AG20443 (cell line): Measurements from ENCODE around the gene KDM1B.
"Not testable (repeated sequence)": the region's sequence is repeated elsewhere in the genome, so short reads cannot be mapped to it uniquely, and the experiment has no call there.

Experiments
- DNase-seq: peaks from one replicate; pipeline ENCODE4 v3.0.0; 2012; ENCODE audit warnings: low spot score, mixed read lengths

Gene KDM1B

GRCh38 chr6:18148304-18149025 lies 6.8 kb upstream of the KDM1B start:
- peak; percentile 83 for DNase-seq

- not testable (repeated sequence) for DNase-seq
These were observed 3.8 kb upstream of the KDM1B start for GRCh38 chr6:18151391-18151790.

DNA sequence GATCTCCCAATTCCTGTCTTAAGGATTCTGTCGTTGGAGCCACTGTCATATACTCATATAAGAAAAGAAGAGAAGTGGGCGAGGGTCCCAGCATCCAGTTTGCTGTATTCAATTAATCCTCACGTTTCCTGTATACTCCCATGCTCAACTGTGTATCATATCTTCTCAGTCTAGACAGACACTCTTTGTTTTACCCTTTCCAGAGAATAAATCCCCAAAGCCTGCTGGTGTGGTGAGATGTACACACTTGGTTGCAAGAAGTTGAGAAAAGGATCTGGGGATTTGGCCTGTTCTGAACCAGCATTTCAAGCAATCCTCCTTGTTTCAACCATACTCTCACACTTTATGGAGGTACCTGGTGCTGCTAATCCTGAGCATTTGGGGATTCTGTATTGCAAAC lies 3.4 kb upstream of the KDM1B start:
- no peak for DNase-seq

DNA sequence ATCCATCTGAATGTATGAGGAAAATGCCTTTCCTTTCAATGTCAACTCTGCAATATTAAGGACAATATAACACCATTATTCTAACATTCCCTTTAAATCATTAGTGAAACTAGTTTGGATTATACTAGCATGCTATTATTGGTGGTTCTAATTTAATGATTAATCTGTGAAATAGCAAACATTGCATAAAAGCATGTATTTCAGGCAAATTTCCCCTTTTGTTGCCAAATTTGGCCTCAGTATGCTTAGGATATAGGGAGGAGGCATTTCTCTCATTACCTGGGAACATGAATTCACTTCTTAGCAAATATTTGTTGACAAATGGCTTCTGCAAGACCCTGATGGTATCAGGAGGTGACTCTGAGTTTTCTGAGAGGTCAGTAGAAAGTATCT lies 1.9 kb upstream of the KDM1B start:
- no peak for DNase-seq

DNA sequence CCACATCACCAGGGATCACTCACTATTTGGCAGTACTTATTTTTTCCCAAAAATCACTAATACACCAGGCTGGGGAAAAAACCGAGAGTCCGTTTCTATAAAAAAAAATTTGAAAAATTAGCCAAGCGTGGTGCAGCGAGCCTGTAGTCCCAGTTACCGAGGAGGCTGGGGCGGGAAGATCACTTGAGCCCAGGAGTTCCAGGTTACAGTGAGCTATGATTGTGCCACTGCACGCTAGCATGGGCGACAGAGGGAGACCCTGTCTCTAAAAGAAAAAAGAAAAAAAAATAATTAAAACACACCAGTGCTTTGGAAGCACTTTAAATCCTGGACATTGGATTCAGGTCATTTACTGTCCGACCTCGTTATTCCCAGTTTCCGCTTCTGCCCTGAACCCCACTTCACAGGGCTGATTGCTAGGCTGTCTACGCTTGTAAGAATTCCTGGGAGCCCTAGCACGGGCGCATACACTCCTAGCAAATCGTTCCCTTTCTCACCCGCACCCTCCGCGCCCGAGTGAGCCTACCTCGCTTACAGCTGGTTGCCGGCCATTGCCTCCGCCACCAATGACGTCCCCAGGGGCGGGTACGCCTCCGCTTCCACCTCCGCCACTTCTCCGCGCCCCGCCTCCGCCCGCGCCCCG lies 594 bp upstream of the KDM1B start, which contains the start of gene TPMT:
Gene TPMT (minus strand): TSS at position 571 of the 643 bp plus-strand sequence. CDS start 5,950 bp downstream, outside the sequence.
- no peak for DNase-seq

DNA sequence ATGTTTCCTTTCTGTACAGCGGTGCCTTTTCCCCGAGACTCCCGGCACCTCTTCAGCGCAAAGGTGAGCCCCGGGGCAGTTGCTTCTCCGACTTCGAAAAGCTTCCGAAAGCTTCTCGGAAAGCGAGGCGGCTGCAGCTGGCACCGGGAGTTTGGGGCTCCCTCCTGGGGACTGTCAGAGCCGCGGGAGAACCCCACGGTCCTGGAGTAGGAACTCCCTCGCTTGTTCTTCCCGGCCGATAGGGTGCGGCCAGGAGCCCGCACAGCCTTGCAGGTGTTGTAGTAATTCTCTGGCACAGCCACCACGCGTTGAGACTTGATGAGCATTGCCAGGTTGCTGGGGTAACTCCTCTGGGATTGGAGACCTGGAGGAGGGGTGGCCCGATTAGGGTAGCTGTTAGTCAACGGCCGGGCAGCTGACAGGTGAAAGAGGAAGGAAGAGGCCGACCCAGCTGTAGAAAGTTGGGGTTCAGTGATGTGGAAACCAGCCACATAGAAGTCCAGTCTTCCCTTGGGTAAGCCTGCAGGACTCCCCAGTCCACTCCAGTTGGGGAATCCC lies 721 bp downstream of the KDM1B start:
- peak; percentile 43 for DNase-seq

DNA sequence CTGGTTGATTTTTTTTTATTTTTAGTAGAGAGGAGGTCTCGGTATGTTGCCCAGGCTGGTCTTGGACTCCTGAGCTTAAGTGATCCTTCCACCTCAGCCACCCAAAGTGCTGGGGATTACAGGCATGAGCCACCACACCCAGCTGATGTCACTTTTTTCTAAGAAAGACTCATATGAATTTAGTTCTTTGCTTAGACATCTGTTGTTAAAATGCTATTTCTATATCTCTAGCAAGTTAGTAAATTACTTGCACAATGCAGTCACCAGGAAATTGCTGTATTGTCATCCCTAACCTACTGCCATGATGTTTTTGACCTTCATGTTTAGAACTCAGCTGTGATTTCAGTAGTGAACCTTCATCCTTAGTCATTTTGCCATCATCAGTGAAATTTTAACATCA lies 5.7 kb downstream of the KDM1B start:
- DNase-seq: peak; percentile 11

DNA sequence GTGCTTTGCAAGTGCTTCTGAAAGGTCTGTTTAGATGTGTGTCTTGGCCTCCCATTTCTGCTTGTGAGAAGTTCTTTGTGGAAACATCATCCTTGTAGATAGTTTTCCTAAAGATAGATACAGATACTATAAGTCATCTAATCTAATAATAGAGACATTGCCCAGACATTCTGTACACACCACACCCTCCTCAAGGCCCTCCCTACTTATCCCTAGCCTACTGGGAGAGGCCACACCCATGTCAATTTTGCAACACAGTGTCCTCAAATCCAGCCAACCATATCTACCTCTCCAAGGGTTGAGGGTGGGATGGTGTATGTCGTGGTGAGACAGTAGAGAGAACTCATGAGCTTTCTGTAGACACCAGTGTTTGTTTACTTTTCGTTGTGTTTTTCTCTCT lies 6.2 kb downstream of the KDM1B start:
- DNase-seq: peak; percentile 22

DNA sequence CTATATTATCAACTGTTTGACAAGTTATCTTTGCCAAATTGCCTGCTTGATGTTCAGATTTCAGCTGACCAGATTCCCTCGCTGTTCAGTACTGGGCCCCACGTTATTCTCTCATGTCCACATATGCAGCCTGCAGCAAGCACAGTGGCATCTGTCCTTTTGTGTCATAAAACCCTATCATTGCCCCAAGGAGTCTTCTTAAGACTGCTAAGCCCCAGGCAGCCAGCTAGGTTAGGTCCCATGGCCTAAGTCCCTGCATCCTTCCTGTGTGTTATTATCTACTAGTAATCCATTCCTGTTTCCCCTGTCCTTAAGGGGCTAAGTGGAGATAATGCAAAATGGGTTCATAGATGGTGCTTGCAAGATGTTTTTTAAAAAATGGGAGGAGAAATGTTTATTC lies 7.2 kb downstream of the KDM1B start:
- DNase-seq: no peak

GRCh38 chr6:18165751-18166150 lies 10.5 kb downstream of the KDM1B start:
- DNase-seq: no peak

DNA sequence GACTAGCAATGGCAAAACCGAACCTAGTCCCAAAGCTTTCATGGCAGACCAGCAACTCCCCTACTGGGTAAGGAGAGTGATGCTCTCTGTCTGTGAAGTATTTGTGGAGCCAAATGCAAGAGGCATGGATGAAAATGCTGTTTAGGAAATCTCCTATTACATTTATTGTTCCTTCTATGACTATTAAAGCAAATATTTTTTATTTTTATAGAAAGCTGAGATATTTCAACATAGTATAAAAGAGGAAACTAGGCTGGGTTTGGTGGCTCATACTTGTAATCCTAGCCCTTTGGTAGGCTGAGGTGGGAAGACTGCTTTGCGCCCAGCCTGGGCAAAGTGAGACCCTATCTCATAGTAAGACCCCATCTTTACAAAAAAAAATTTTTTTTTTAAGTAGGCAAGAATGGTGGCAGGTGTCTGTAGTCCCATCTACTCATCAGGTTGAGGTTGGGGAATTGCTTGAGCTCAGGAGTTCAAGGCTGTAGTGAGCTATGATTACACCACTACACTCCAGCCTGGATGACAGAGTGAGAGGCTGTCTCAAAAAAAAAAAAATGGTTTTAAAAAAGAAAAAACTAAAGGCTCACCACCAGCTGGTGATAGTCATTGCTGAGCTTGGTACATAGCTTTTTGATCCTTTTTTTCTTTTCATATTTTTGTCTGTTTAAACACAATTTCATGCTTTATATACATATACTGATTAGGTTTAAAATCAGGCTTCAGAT lies 11.3 kb downstream of the KDM1B start:
- DNase-seq: peak; percentile 38

DNA sequence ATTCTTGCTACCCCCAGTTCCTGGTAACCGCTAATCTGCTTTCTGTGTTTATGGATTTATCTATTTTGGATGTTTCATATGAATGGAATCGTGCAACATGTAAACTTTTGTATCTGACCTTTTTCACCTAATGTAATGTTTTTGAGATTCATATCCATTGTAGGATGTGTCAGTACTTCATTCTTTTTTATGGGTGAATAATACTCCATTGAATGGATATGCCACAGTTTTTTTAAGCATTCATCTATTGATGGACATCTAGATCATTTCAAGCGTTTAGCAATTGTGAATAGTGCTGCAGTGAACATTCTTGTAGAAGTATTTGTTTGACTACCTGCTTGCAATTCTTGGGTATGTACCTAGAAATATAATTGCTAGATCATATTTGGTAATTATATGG lies 13.0 kb downstream of the KDM1B start:
- no peak for DNase-seq

DNA sequence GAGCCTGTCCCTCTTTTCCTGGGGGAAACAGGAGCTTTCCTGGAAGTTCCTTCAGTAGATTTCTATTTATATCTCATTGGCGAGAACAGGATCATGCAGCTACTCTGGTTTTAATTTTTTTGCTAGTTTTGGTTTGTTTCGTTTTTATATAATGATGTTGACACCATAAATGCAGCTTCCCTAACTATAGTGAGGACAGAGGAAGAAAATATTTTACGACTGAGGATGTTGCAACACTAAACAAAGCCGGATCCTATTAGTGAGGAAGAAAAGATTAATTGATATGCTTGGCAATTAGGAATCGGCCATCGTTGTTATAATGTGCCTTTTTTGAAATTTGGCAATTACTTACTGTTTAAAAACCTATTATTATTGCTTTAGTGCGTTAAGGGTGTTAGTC lies 16.6 kb downstream of the KDM1B start:
- no peak for DNase-seq

DNA sequence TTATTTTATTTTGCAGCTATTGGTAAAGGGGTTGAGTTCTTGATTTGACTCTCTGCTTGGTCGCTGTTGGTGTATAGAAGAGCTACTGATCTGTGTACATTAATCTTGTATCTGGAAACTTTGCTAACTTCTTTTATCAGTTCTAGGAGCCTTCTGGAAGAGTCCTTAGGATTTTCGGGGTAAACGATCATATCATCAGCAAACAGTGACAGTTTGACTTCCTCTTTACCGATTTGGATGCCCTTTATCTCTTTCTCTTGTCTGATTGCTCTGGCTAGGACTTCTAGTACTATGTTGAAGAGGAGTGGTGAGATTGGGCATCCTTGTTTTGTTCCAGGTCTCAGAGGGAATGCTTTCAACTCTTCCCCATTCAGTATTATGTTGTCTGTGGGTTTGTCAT lies 21.0 kb downstream of the KDM1B start:
- not testable (repeated sequence) for DNase-seq

GRCh38 chr6:18177286-18177965 lies 22.2 kb downstream of the KDM1B start:
- no peak for DNase-seq

- no peak for DNase-seq
These were observed 23.9 kb downstream of the KDM1B start for GRCh38 chr6:18178960-18179615.

DNA sequence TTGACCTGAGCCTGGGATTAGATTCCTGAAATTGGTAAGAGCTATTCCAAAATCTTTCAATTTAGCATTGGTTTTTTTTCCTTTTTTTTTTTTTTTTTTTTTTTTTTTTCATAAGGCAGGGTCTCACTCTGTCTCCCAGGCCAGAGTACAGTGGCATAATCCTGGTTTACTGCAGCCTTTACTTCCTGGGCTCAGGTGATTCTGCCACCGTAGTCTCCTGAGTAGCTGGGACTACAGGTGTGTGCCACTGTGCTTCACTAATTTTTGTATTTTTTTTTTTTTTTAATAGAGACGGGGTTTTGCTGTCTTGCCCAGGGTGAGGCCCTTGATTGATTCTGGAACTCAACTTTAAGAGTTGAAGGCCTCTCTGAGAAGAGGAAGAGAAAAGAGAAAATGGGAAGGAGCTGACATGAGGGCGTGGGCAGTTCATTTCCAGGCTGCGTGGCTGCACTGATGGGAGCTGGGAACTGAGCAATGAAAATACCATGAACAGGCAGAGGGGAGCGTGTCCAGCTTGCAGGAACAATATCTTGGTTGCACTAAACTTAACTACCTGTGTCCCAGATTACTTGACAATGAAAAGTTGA lies 24.6 kb downstream of the KDM1B start:
- no peak for DNase-seq

- DNase-seq: no peak
These were observed 27.3 kb downstream of the KDM1B start for GRCh38 chr6:18182568-18182967.

GRCh38 chr6:18183766-18184165 lies 28.5 kb downstream of the KDM1B start:
- no peak for DNase-seq

- no peak for DNase-seq
These were observed 30.4 kb downstream of the KDM1B start for GRCh38 chr6:18185624-18186023.

GRCh38 chr6:18186033-18186432 lies 30.8 kb downstream of the KDM1B start:
- no peak for DNase-seq
